NB4 (cell line): ENCODE measurements around the gene FMN1.

ENCODE experiments used
- MAX ChIP-seq: IDR thresholded peaks from 2 replicates; pipeline ENCODE4 v1.6.1; 2011; ENCODE audit warnings: low read depth, low read length
- MYC ChIP-seq: IDR thresholded peaks from 2 replicates; pipeline ENCODE4 v1.6.1; 2011; ENCODE audit warnings: low read depth, low read length
- POLR2A ChIP-seq: IDR thresholded peaks from 2 replicates; pipeline ENCODE4 v1.6.1; 2011; ENCODE audit warnings: mild to moderate bottlenecking; ENCODE audit not compliant: insufficient read length; ENCODE audit errors: extremely low read depth
- TF ChIP-seq, protein P1 (sequence below): IDR thresholded peaks from one replicate; pipeline ENCODE4 v1.5.1; 2012; ENCODE audit warnings: low read depth, low read length

- TF ChIP-seq POLR2A (no peak), MAX (no peak), MYC (no peak)
- TF ChIP-seq, protein P1, sequence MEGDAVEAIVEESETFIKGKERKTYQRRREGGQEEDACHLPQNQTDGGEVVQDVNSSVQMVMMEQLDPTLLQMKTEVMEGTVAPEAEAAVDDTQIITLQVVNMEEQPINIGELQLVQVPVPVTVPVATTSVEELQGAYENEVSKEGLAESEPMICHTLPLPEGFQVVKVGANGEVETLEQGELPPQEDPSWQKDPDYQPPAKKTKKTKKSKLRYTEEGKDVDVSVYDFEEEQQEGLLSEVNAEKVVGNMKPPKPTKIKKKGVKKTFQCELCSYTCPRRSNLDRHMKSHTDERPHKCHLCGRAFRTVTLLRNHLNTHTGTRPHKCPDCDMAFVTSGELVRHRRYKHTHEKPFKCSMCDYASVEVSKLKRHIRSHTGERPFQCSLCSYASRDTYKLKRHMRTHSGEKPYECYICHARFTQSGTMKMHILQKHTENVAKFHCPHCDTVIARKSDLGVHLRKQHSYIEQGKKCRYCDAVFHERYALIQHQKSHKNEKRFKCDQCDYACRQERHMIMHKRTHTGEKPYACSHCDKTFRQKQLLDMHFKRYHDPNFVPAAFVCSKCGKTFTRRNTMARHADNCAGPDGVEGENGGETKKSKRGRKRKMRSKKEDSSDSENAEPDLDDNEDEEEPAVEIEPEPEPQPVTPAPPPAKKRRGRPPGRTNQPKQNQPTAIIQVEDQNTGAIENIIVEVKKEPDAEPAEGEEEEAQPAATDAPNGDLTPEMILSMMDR = no peak
These were observed 3.1 kb upstream of the FMN1 start for GRCh38 chr15:33197636-33198035.
